A549 (cell line): ENCODE measurements around the gene PRKAB2. TPM values are rescaled to one million over a fixed set of nuclear protein-coding genes. Genes with fewer than 3 reads are reported as not detected.

Experiments
- ATAC-seq, 2 experiments: fragments of 200-7000 bp in 1 of 2; fragments of >200 bp in 1 of 2; cut with Nextera tagmentation in 1 of 2; cut with Tn5 transposase in 1 of 2; 3 replicates each; pipeline versions ENCODE4 v1.8.0 to v1.9.1; 2018 to 2020; ENCODE audit warnings: mild to moderate bottlenecking in 1 of 2, moderate library complexity in 1 of 2
- CTCF ChIA-PET: fragments of 300-600 bp; sonication (Branson Sonifier 250); formaldehyde crosslinking; extraction: SDS; loops from one replicate; lab custom pipeline; 2021; ENCODE audit warnings: antibody characterized with exemption, inconsistent platforms; lab: Yijun Ruan, JAX
- POLR2A ChIA-PET: fragments of 350-600 bp; formaldehyde crosslinking; extraction: SDS; loops from one replicate; lab custom pipeline; 2021; ENCODE audit warnings: antibody characterized with exemption, inconsistent platforms; lab: Yijun Ruan, JAX
- DNase-seq, 2 experiments: peaks; one replicate each; pipeline versions ENCODE4 v3.0.0 to v3.0.0-alpha.2; 2011 to 2016; ENCODE audit warnings: low read depth in 1 of 2, low spot score in 1 of 2
- FAIRE-seq: peaks from 2 replicates; lab custom pipeline; 2011; peaks lifted over from hg19 to GRCh38; lab: Jason Lieb, UNC
- H3K27ac ChIP-seq, 2 experiments: fragments of >200 bp; sonication (Bioruptor Twin); formaldehyde crosslinking; 3 replicates each; pipeline ENCODE4 v1.5.1; 2016 to 2017
- H3K4me1 ChIP-seq: fragments of >200 bp; sonication (Bioruptor Twin); formaldehyde crosslinking; 3 replicates; pipeline ENCODE4 v1.6.1; 2016
- H3K4me2 ChIP-seq: fragments of >200 bp; sonication (Bioruptor Twin); formaldehyde crosslinking; 3 replicates; pipeline ENCODE4 v1.6.1; 2016
- H3K4me3 ChIP-seq: fragments of >200 bp; sonication (Bioruptor Twin); formaldehyde crosslinking; 3 replicates; pipeline ENCODE4 v1.5.1; 2016
- H3K9me3 ChIP-seq: fragments of >200 bp; sonication (Bioruptor Twin); formaldehyde crosslinking; 3 replicates; pipeline ENCODE4 v1.6.1; 2016
- BHLHE40 ChIP-seq: IDR thresholded peaks from 2 replicates; pipeline ENCODE4 v1.6.1; 2012; ENCODE audit warnings: low read depth, low read length, inconsistent platforms
- CBX2 ChIP-seq: fragments of 200-600 bp; sonication (generic); IDR thresholded peaks from 2 replicates; pipeline ENCODE4 v1.6.1; 2016; ENCODE audit warnings: low read depth, mild to moderate bottlenecking, borderline replicate concordance
- CHD2 ChIP-seq: fragments of 150-350 bp; IDR thresholded peaks from 2 replicates; pipeline ENCODE4 v1.6.1; 2014; ENCODE audit warnings: low read length; ENCODE audit not compliant: partially characterized antibody
- EHF ChIP-seq: fragments of 250-450 bp; sonication (Bioruptor Pico); IDR thresholded peaks from 2 replicates; pipeline ENCODE4 v1.5.0; 2020; ENCODE audit warnings: mild to moderate bottlenecking
- EHMT2 ChIP-seq: fragments of 200-600 bp; sonication (generic); IDR thresholded peaks from 2 replicates; pipeline ENCODE4 v1.6.1; 2016; ENCODE audit warnings: antibody characterized with exemption, low read depth, mild to moderate bottlenecking, moderate library complexity
- EP300 ChIP-seq, 2 experiments: fragments of >200 bp; sonication (Bioruptor Twin); formaldehyde crosslinking; IDR thresholded peaks; 2 replicates in 1 of 2; 3 replicates in 1 of 2; pipeline ENCODE4 v1.6.1; 2016 to 2017
- ESRRA ChIP-seq: fragments of 150-350 bp; IDR thresholded peaks from 2 replicates; pipeline ENCODE4 v1.6.1; 2014; ENCODE audit warnings: mild to moderate bottlenecking, low read length, borderline replicate concordance
- FOSL2 ChIP-seq, 2 experiments: fragments of 450-650 bp in 1 of 2; fragments of >200 bp in 1 of 2; sonication (Bioruptor Twin) in 1 of 2; formaldehyde crosslinking; IDR thresholded peaks; 2 replicates each; pipeline versions ENCODE4 v1.5.0 to v1.6.1; 2016 to 2020; ENCODE audit warnings: mild to moderate bottlenecking in 1 of 2, moderate library complexity in 1 of 2
- GATA3 ChIP-seq: IDR thresholded peaks from 2 replicates; pipeline ENCODE4 v1.6.1; 2012; ENCODE audit warnings: borderline replicate concordance
- HEYL ChIP-seq: fragments of 250-450 bp; sonication (Bioruptor Pico); IDR thresholded peaks from 2 replicates; pipeline ENCODE4 v1.8.0; 2021; ENCODE audit warnings: mild to moderate bottlenecking, moderate library complexity
- HMGXB4 ChIP-seq: fragments of 250-450 bp; sonication (Bioruptor Pico); IDR thresholded peaks from 2 replicates; pipeline ENCODE4 v1.5.0; 2021; ENCODE audit warnings: mild to moderate bottlenecking, moderate library complexity, borderline replicate concordance
- HOXA7 ChIP-seq: fragments of 250-450 bp; sonication (Bioruptor Pico); IDR thresholded peaks from 2 replicates; pipeline ENCODE4 v1.5.0; 2020; ENCODE audit warnings: mild to moderate bottlenecking, moderate library complexity
- JUN ChIP-seq, 2 experiments: fragments of >200 bp; sonication (Bioruptor Twin); formaldehyde crosslinking; IDR thresholded peaks; 2 replicates in 1 of 2; 3 replicates in 1 of 2; pipeline ENCODE4 v1.6.1; 2016 to 2017
- JUNB ChIP-seq: fragments of >200 bp; sonication (Bioruptor Twin); formaldehyde crosslinking; IDR thresholded peaks from 2 replicates; pipeline ENCODE4 v1.6.1; 2016
- KDM1A ChIP-seq: fragments of 200-600 bp; sonication (generic); IDR thresholded peaks from 2 replicates; pipeline ENCODE4 v1.6.1; 2016; ENCODE audit warnings: low read depth, mild to moderate bottlenecking
- KDM5A ChIP-seq: fragments of 200-600 bp; sonication (generic); IDR thresholded peaks from 2 replicates; pipeline ENCODE4 v1.6.1; 2016; ENCODE audit warnings: antibody characterized with exemption, mild to moderate bottlenecking
- MAFK ChIP-seq: fragments of 450-650 bp; IDR thresholded peaks from 2 replicates; pipeline ENCODE4 v1.6.1; 2014; ENCODE audit not compliant: partially characterized antibody
- MAX ChIP-seq: IDR thresholded peaks from 2 replicates; pipeline ENCODE4 v1.6.1; 2012
- MAZ ChIP-seq: fragments of 150-350 bp; IDR thresholded peaks from 2 replicates; pipeline ENCODE4 v1.6.1; 2014; ENCODE audit warnings: antibody characterized with exemption, low read depth, low read length, borderline replicate concordance
- NR3C1 ChIP-seq: fragments of >200 bp; sonication (Bioruptor Twin); formaldehyde crosslinking; IDR thresholded peaks from 3 replicates; pipeline ENCODE4 v1.6.1; 2017
- PHF8 ChIP-seq: fragments of 200-600 bp; sonication (generic); IDR thresholded peaks from 2 replicates; pipeline ENCODE4 v1.6.1; 2016; ENCODE audit warnings: low read depth, mild to moderate bottlenecking, antibody characterized with exemption, moderate library complexity, borderline replicate concordance
- RARB ChIP-seq: fragments of 250-450 bp; sonication (Bioruptor Pico); IDR thresholded peaks from 2 replicates; pipeline ENCODE4 v1.8.0; 2021; ENCODE audit warnings: mild to moderate bottlenecking, moderate library complexity
- SMC3 ChIP-seq: fragments of >200 bp; sonication (Bioruptor Twin); formaldehyde crosslinking; IDR thresholded peaks from 3 replicates; pipeline ENCODE4 v1.6.1; 2018; ENCODE audit warnings: inconsistent platforms
- SREBF2 ChIP-seq: fragments of 450-650 bp; IDR thresholded peaks from 2 replicates; pipeline ENCODE4 v1.6.1; 2014; ENCODE audit warnings: mild to moderate bottlenecking, moderate library complexity
- TFCP2L1 ChIP-seq: fragments of 250-450 bp; sonication (Bioruptor Pico); IDR thresholded peaks from 2 replicates; pipeline ENCODE4 v1.5.0; 2021; ENCODE audit warnings: mild to moderate bottlenecking
- ZFP36 ChIP-seq: fragments of 450-650 bp; IDR thresholded peaks from 2 replicates; pipeline ENCODE4 v1.6.1; 2014; ENCODE audit warnings: borderline replicate concordance; ENCODE audit not compliant: partially characterized antibody
- WGBS: methylation state at CpG from one replicate; pipeline ENCODE4 v1.1.6; 2017; ENCODE audit errors: missing lambda C conversion rate; 5-methylcytosine and 5-hydroxymethylcytosine counted together
- polyA plus RNA-seq, 4 experiments: library from polyadenylated mRNA; depleted of rRNA in 3 of 4; stranded (reverse); fragments of >200 nt; fragmentation: RNase III in 1 of 4; extraction: RNeasy Plus Mini Kit Qiagen cat#74134 plus additional on column Dnase treatment in 1 of 4; gene quantifications; 2 replicates in 3 of 4; 3 replicates in 1 of 4; pipeline ENCODE4 v1.2.3, GENCODE V29; 2011 to 2017
- TF ChIP-seq, protein P1 (sequence below): fragments of 150-350 bp; IDR thresholded peaks from 2 replicates; pipeline ENCODE4 v1.6.1; 2014; ENCODE audit warnings: low read depth, mild to moderate bottlenecking, low read length
- TF ChIP-seq, protein P2 (sequence below): fragments of >200 bp; sonication (Bioruptor Twin); formaldehyde crosslinking; IDR thresholded peaks from 3 replicates; pipeline ENCODE4 v1.6.1; 2016
- TF ChIP-seq, protein P3 (sequence below): fragments of 250-450 bp; sonication (Bioruptor Pico); IDR thresholded peaks from 2 replicates; pipeline ENCODE4 v1.5.0; 2020; ENCODE audit warnings: low read depth, mild to moderate bottlenecking, moderate library complexity

PRKAB2 gene
- polyA plus RNA-seq, 2 of the 4 experiments (the other 2 are of a cell fraction): 11.4 to 22.4 TPM

DNA sequence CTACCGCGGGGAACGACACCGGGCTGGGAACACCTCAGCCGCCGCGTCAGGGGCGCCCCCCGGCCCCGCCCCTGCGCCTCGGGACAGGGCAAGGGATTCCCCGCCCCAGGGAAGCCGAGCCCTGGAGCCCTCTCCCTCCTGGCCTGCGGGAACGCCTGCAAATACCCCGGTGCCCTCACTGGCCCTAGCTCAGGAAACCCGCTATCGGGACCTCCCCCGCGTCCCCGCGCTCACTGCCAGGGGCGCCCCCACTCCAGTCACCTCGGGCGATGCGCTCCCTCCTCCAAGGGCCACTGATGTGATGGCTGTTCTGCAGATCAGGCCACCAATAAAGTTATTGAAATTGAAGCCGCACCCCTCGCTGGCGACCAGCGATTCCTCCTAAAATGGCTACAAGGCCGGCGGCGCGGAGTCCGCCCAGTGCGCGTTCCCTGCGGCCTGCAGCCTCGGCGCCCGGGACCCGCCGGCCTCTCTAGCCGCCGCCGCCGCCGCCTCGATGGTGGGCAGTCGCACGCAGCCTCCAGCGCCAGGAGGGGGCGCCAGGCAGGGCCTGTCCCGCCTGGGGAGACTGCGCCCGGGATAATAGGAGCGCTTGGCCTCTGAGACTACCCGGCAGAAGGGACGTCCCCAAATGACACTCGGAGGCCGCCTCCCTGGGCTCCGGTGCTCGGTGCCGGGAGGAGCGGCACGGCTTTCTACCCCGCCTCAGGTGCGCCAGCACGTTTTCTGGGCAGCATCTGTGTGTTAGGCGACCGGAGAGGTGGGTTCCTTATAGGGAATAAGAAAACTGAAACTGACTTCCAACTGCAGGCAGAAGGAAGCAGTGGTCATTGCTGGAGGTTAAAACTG, at the start of gene PRKAB2 (continued):
- TF ChIP-seq, protein P1, sequence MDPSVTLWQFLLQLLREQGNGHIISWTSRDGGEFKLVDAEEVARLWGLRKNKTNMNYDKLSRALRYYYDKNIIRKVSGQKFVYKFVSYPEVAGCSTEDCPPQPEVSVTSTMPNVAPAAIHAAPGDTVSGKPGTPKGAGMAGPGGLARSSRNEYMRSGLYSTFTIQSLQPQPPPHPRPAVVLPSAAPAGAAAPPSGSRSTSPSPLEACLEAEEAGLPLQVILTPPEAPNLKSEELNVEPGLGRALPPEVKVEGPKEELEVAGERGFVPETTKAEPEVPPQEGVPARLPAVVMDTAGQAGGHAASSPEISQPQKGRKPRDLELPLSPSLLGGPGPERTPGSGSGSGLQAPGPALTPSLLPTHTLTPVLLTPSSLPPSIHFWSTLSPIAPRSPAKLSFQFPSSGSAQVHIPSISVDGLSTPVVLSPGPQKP: no peak
- no peak for TF ChIP-seq TFCP2L1 (CRISPR knock-in tag)
- TF ChIP-seq NR3C1: no peak
- TF ChIP-seq CBX2: no peak
- TF ChIP-seq JUNB: no peak
- peak; percentile 75 to 94; a peak in 4 of 5 replicates for TF ChIP-seq JUN (IDR thresholded peaks at IDR 0.05)
- no peak for TF ChIP-seq FOSL2 (IDR thresholded peaks at IDR 0.05)
- TF ChIP-seq FOSL2 (CRISPR knock-in tag; IDR thresholded peaks at IDR 0.05): peak; percentile 42
- peak; percentile 57; the same call in 1 of the 2 replicates for TF ChIP-seq GATA3
- no peak for TF ChIP-seq RARB (CRISPR knock-in tag)
- peak; percentile 78 for TF ChIP-seq MAX
- 0 out of 2 replicates have a peak, but pooled peaks have one; percentile 55 for TF ChIP-seq MAZ
- no peak for TF ChIP-seq KDM1A
- no peak for TF ChIP-seq EHMT2
- TF ChIP-seq EP300 (IDR thresholded peaks at IDR 0.05): no peak
- no peak for TF ChIP-seq EHF (CRISPR knock-in tag)
- peak; percentile 96 for TF ChIP-seq SMC3
- TF ChIP-seq PHF8: peak; percentile 33
- TF ChIP-seq CHD2: no peak
- no peak for TF ChIP-seq HOXA7 (CRISPR knock-in tag)
- no peak for TF ChIP-seq BHLHE40
- no peak for TF ChIP-seq ZFP36
- no peak for TF ChIP-seq SREBF2
- no peak for TF ChIP-seq MAFK
- TF ChIP-seq, protein P2, sequence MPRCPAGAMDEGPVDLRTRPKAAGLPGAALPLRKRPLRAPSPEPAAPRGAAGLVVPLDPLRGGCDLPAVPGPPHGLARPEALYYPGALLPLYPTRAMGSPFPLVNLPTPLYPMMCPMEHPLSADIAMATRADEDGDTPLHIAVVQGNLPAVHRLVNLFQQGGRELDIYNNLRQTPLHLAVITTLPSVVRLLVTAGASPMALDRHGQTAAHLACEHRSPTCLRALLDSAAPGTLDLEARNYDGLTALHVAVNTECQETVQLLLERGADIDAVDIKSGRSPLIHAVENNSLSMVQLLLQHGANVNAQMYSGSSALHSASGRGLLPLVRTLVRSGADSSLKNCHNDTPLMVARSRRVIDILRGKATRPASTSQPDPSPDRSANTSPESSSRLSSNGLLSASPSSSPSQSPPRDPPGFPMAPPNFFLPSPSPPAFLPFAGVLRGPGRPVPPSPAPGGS: 0 out of 3 replicates have a peak, but pooled peaks have one; percentile 23

- FAIRE-seq (no peak), ATAC-seq (no peak), DNase-seq (no peak)
- no peaks in the 10 kb centered on the region for H3K9me3 ChIP-seq
- no peak overlapping the region for H3K4me2 ChIP-seq
- no peak overlapping the region for H3K27ac ChIP-seq
- WGBS: 35% methylated on average over 3 of the region's 3 CpGs
- H3K4me3 ChIP-seq: no peak overlapping the region
- ChIA-PET POLR2A (no interaction called here), CTCF (interaction anchor here (1.7 kb wide), 1 partner anchor 23 kb away, joined by 4 read pairs; the partner anchor contains the start of gene CHD1L)
- TF ChIP-seq EP300 (IDR thresholded peaks at IDR 0.05) (no peak), MAX (no peak), KDM5A (no peak), SMC3 (no peak), CBX2 (no peak), MAZ (no peak), HMGXB4 (CRISPR knock-in tag) (no peak), ESRRA (no peak), SREBF2 (no peak), HEYL (no peak), BHLHE40 (no peak), GATA3 (no peak)
- TF ChIP-seq, protein P3, sequence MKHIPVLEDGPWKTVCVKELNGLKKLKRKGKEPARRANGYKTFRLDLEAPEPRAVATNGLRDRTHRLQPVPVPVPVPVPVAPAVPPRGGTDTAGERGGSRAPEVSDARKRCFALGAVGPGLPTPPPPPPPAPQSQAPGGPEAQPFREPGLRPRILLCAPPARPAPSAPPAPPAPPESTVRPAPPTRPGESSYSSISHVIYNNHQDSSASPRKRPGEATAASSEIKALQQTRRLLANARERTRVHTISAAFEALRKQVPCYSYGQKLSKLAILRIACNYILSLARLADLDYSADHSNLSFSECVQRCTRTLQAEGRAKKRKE (CRISPR knock-in tag): no peak
- H3K4me1 ChIP-seq: peaks cover 12% of the 10 kb centered on the region; the same call in 2 of the 3 replicates
Observed at GRCh38 chr1:147218606-147219005, 46.3 kb upstream of the PRKAB2 start.
